Kidney (tissue), 14 donors: ENCODE data around the gene SMAD3. TPM values are rescaled to one million over a fixed set of nuclear protein-coding genes. Genes with fewer than 3 reads are reported as not detected.
"Not testable (repeated sequence)": the region's sequence is repeated elsewhere in the genome, so short reads cannot be mapped to it uniquely, and the experiment has no call there.

Experiments used
- DNase-seq, 5 donors: peaks; one replicate each; pipeline ENCODE4 v3.0.0-alpha.2; 2013 to 2020
- FAIRE-seq: peaks from 2 replicates; lab custom pipeline; 2012; peaks lifted over from hg19 to GRCh38; lab: Jason Lieb, UNC
- H3K27ac ChIP-seq, 2 donors: one replicate each; pipeline ENCODE4 v1.7.0; 2013; ENCODE audit warnings: low read depth in 2 of 2, low read length in 2 of 2, inconsistent platforms in 1 of 2
- H3K27me3 ChIP-seq: one replicate; pipeline ENCODE4 v1.7.1; 2013; ENCODE audit warnings: low read length, inconsistent platforms; ENCODE audit not compliant: control insufficient read depth, insufficient read depth
- H3K36me3 ChIP-seq, 3 donors: one replicate each; pipeline versions ENCODE4 v1.7.0 to v1.7.1; 2013; ENCODE audit warnings: low read length in 3 of 3, control low read depth in 1 of 3, inconsistent platforms in 1 of 3; ENCODE audit not compliant: insufficient read depth in 3 of 3, control insufficient read depth in 2 of 3
- H3K4me1 ChIP-seq, 3 donors: one replicate each; pipeline versions ENCODE4 v1.7.0 to v1.7.1; 2013; ENCODE audit warnings: low read length in 3 of 3, inconsistent platforms in 1 of 3, low read depth in 1 of 3; ENCODE audit not compliant: control insufficient read depth in 2 of 3, insufficient read depth in 2 of 3
- H3K4me3 ChIP-seq, 3 donors: one replicate each; pipeline versions ENCODE4 v1.7.0 to v1.8.1; 2013; ENCODE audit warnings: low read length in 3 of 3, control low read depth in 1 of 3, inconsistent platforms in 1 of 3
- H3K9ac ChIP-seq, 3 donors: one replicate each; pipeline versions ENCODE4 v1.7.0 to v1.7.1; 2013; ENCODE audit warnings: low read length in 3 of 3, control low read depth in 1 of 3, inconsistent platforms in 1 of 3
- H3K9me3 ChIP-seq, 3 donors: one replicate each; pipeline versions ENCODE4 v1.7.0 to v1.7.1; 2013; ENCODE audit warnings: low read length in 3 of 3, control low read depth in 1 of 3, inconsistent platforms in 1 of 3; ENCODE audit not compliant: control insufficient read depth in 2 of 3, insufficient read depth in 1 of 3
- CTCF ChIP-seq: IDR thresholded peaks from 3 replicates; pipeline ENCODE4 v1.5.1; 2012; ENCODE audit warnings: mild to moderate bottlenecking, moderate library complexity, borderline replicate concordance; ENCODE audit not compliant: insufficient read depth; ENCODE audit errors: extremely low read depth
- intact Hi-C: fragments of 100-400 bp; cut with DNase I; formaldehyde crosslinking; loops from one replicate; pipeline ENCODE4 v1.11.1; 2022
- polyA plus RNA-seq: library from polyadenylated mRNA; stranded (reverse); fragments of 350-450 nt; fragmentation: Illumina TruSeq; extraction: RNeasy Lipid Tissue Mini Kit (QIAGEN cat#74804); gene quantifications from one replicate; pipeline ENCODE4 v1.2.3, GENCODE V29; 2014; ENCODE audit warnings: low read depth, low replicate concordance; ENCODE audit not compliant: insufficient read depth
- total RNA-seq: library from RNA; stranded (reverse); fragmentation: NEBNext Ultra II Directional; extraction: Animal tissue kit (Norgen Biotek cat#: 25700); gene quantifications from one replicate; pipeline ENCODE4 v1.2.1, GENCODE V29; 2021
- donor health status: control.
- donor health status: control.
- donor health status: control.
- donor health status: control.
- donor health status: control.
- donor health status: DM: yes; HTN: yes; CAD: no.
- donor health status: Normal renal cell carcinoma (clear cell type).

SMAD3 gene
- total and polyA plus RNA-seq, 2 donors from 2014 or later: 10.1 to 58.2 TPM

GRCh38 chr15:67150023-67150860 lies 84.8 kb downstream of the SMAD3 start:
- no peaks in the 10 kb centered on the region for H3K9me3 ChIP-seq
- H3K4me1 ChIP-seq: peaks cover 2 to 49% (median 29%) of the 10 kb centered on the region in 3 donors
- no peaks in the 10 kb centered on the region for H3K36me3 ChIP-seq
- H3K9ac ChIP-seq: peak overlapping the region in 1 of 3 donors; percentile 10
- no peaks in the 10 kb centered on the region for H3K27me3 ChIP-seq
- peak overlapping the region in 1 of 3 donors; percentile 9 for H3K4me3 ChIP-seq
- intact Hi-C loops: no loop called here
- no peak for TF ChIP-seq CTCF
- no peak for FAIRE-seq
- peak overlapping the region; percentile 63 to 79 for H3K27ac ChIP-seq
- DNase-seq: peak in 4 of 5 donors; percentile 66 to 91 (median 84)

- Histone ChIP-seq H3K4me1 (peaks cover 0 to 28% (median 18%) of the 10 kb centered on the region in 3 donors), H3K27ac (no peak overlapping the region), H3K36me3 (no peaks in the 10 kb centered on the region), H3K9me3 (no peaks in the 10 kb centered on the region), H3K9ac (no peak overlapping the region), H3K27me3 (no peaks in the 10 kb centered on the region), H3K4me3 (no peak overlapping the region)
- FAIRE-seq (no peak), DNase-seq (no peak)
- intact Hi-C loops: no loop called here
- no peak for TF ChIP-seq CTCF
These were observed 87.0 kb downstream of the SMAD3 start for GRCh38 chr15:67152429-67152828.

- H3K9me3 ChIP-seq, DNase-seq, FAIRE-seq, H3K9ac ChIP-seq, H3K27me3 ChIP-seq, H3K4me3 ChIP-seq, intact Hi-C loops, H3K36me3 ChIP-seq, H3K27ac ChIP-seq: not testable (repeated sequence)
- peaks cover 0 to 23% (median 16%) of the 10 kb centered on the region in 3 donors for H3K4me1 ChIP-seq
These were observed 87.6 kb downstream of the SMAD3 start for GRCh38 chr15:67153044-67153443.

GRCh38 chr15:67154249-67154648 lies 88.8 kb downstream of the SMAD3 start:
- Histone ChIP-seq H3K27ac (no peak overlapping the region), H3K4me1 (peaks cover 0 to 16% (median 13%) of the 10 kb centered on the region in 3 donors), H3K9me3 (no peaks in the 10 kb centered on the region), H3K27me3 (no peaks in the 10 kb centered on the region), H3K4me3 (no peak overlapping the region), H3K36me3 (no peaks in the 10 kb centered on the region), H3K9ac (no peak overlapping the region)
- no peak for TF ChIP-seq CTCF
- no peak for DNase-seq
- no peak for FAIRE-seq
- intact Hi-C loops: no loop called here
